H1 (cell line): ENCODE results near the gene POLR2L.

Experiments used
- CBX8 ChIP-seq: fragments of 300-800, 300-1000 bp; sonication (generic); IDR thresholded peaks from 2 replicates; pipeline ENCODE4 v1.7.1; 2016; ENCODE audit warnings: low read depth, low read length, borderline replicate concordance
- CEBPB ChIP-seq: IDR thresholded peaks from 2 replicates; pipeline ENCODE4 v1.6.1; 2012; ENCODE audit warnings: low read depth, low read length
- CHD2 ChIP-seq: IDR thresholded peaks from 2 replicates; pipeline ENCODE4 v1.6.1; 2012; ENCODE audit warnings: low read length, improper control_type of control experiment
- JUN ChIP-seq: IDR thresholded peaks from 2 replicates; pipeline ENCODE4 v1.6.1; 2011; ENCODE audit warnings: low read depth, mild to moderate bottlenecking, improper control_type of control experiment, low read length
- MAFK ChIP-seq: IDR thresholded peaks from 2 replicates; pipeline ENCODE4 v1.6.1; 2012; ENCODE audit warnings: low read depth, mild to moderate bottlenecking, improper control_type of control experiment, low read length
- POLR2A ChIP-seq, 2 experiments: IDR thresholded peaks; 1 replicate in 1 of 2; 2 replicates in 1 of 2; pipeline ENCODE4 v1.6.1; 2011; ENCODE audit warnings: low read depth in 2 of 2, low read length in 2 of 2, mild to moderate bottlenecking in 2 of 2; ENCODE audit errors: control extremely low read depth in 1 of 2
- POLR2AphosphoS5 ChIP-seq: IDR thresholded peaks from 2 replicates; pipeline ENCODE4 v1.6.1; 2011; ENCODE audit warnings: low read depth, low read length
- RFX5 ChIP-seq: IDR thresholded peaks from 2 replicates; pipeline ENCODE4 v1.6.1; 2011; ENCODE audit warnings: low read depth, low read length, improper control_type of control experiment, borderline replicate concordance
- SP1 ChIP-seq: IDR thresholded peaks from 2 replicates; pipeline ENCODE4 v1.6.1; 2011; ENCODE audit warnings: low read depth, low read length
- TAF1 ChIP-seq: IDR thresholded peaks from 2 replicates; pipeline ENCODE4 v1.6.1; 2011; ENCODE audit warnings: mild to moderate bottlenecking, low read depth, low read length
- TF ChIP-seq, protein P1 (sequence below), 3 experiments: IDR thresholded peaks; 1 replicate in 2 of 3; 2 replicates in 1 of 3; pipeline versions ENCODE4 v1.5.1 to v1.6.1; 2011; ENCODE audit warnings: low read length in 3 of 3, mild to moderate bottlenecking in 3 of 3, inconsistent platforms in 2 of 3, low read depth in 1 of 3, moderate library complexity in 1 of 3; ENCODE audit not compliant: insufficient read depth in 1 of 3; ENCODE audit errors: control extremely low read depth in 1 of 3
- TF ChIP-seq, protein P2 (sequence below): IDR thresholded peaks from 2 replicates; pipeline ENCODE4 v1.6.1; 2012; ENCODE audit warnings: inconsistent platforms
- TF ChIP-seq, protein P3 (sequence below): IDR thresholded peaks from 2 replicates; pipeline ENCODE4 v1.6.1; 2012; ENCODE audit warnings: low read length, inconsistent platforms

DNA sequence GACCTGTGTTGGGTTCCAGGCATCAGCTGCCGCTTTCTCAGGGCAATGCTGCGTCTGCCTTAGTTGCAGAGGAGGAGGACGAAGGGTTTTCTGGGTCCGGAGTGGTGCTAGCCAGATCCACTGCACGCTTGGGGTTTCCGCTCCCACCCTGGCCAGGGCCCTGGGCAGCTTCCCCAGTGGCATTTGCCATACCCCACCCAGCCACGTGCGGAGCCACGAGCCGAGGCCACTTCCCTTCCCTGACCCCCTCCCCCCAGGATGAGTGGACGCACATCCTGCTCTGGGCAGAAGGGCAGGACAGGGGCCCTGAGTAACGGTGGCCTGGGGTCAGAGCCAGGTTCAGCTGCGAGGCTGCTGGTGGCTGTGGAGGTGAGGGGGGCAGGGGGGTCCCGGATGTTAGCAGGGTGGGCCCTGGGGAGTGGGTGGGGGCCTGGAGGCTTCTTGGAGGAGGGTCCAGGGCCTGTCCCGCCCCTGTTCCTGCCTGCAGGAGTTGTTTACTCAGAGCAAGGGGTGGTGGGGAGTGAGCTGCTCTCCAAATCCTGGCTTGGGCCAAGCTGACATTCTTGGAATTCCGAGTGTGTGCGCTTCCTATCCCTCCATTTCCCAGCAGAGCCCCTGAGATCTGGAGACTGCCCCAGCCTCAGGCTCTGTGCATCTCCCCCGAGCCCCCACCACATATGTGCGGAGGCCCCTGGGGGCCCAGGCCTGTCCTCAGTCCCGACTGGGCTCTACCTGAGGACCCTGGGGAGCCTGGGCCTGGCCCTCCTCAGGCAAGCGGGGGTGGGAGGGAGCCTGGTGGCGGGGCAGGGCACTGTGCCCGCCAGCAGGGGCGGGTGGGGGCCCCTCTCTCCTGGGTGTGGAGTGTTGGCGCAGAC is 1.7 kb upstream of the POLR2L start:
- TF ChIP-seq, protein P1, sequence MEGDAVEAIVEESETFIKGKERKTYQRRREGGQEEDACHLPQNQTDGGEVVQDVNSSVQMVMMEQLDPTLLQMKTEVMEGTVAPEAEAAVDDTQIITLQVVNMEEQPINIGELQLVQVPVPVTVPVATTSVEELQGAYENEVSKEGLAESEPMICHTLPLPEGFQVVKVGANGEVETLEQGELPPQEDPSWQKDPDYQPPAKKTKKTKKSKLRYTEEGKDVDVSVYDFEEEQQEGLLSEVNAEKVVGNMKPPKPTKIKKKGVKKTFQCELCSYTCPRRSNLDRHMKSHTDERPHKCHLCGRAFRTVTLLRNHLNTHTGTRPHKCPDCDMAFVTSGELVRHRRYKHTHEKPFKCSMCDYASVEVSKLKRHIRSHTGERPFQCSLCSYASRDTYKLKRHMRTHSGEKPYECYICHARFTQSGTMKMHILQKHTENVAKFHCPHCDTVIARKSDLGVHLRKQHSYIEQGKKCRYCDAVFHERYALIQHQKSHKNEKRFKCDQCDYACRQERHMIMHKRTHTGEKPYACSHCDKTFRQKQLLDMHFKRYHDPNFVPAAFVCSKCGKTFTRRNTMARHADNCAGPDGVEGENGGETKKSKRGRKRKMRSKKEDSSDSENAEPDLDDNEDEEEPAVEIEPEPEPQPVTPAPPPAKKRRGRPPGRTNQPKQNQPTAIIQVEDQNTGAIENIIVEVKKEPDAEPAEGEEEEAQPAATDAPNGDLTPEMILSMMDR (IDR thresholded peaks at IDR 0.05; ENCODE audit: control extremely low read depth in 1 of 3, insufficient read depth in 1 of 3, low read depth in 1 of 3, low read length in 3 of 3), result peak in 1 of 3 experiments; percentile 8; a peak in 1 of 4 replicates
- TF ChIP-seq POLR2A (IDR thresholded peaks at IDR 0.05; ENCODE audit: control extremely low read depth in 1 of 2, low read depth in 2 of 2, low read length in 2 of 2) (no peak; a peak in 1 of 3 replicates), CBX8 (no peak), CHD2 (0 out of 2 replicates have a peak, but pooled peaks have one; percentile 6), CEBPB (no peak), MAFK (no peak), JUN (no peak), POLR2AphosphoS5 (0 out of 2 replicates have a peak, but pooled peaks have one; percentile 53), SP1 (peak; percentile 84; the same call in 1 of the 2 replicates), RFX5 (no peak), TAF1 (peak; percentile 63)
- TF ChIP-seq, protein P2, sequence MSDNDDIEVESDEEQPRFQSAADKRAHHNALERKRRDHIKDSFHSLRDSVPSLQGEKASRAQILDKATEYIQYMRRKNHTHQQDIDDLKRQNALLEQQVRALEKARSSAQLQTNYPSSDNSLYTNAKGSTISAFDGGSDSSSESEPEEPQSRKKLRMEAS, result peak; percentile 77
- TF ChIP-seq, protein P3, sequence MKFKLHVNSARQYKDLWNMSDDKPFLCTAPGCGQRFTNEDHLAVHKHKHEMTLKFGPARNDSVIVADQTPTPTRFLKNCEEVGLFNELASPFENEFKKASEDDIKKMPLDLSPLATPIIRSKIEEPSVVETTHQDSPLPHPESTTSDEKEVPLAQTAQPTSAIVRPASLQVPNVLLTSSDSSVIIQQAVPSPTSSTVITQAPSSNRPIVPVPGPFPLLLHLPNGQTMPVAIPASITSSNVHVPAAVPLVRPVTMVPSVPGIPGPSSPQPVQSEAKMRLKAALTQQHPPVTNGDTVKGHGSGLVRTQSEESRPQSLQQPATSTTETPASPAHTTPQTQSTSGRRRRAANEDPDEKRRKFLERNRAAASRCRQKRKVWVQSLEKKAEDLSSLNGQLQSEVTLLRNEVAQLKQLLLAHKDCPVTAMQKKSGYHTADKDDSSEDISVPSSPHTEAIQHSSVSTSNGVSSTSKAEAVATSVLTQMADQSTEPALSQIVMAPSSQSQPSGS, result no peak
